Skeletal muscle satellite cell (primary cell): Measurements from ENCODE around the gene PROK2.

Source experiments
- H3K27me3 ChIP-seq: 2 replicates; pipeline ENCODE4 v1.7.0; 2013; ENCODE audit warnings: low read length; ENCODE audit not compliant: control insufficient read depth, insufficient read depth
- H3K36me3 ChIP-seq: 2 replicates; pipeline ENCODE4 v1.7.0; 2013; ENCODE audit warnings: mild to moderate bottlenecking, control low read depth, low read length; ENCODE audit not compliant: insufficient read depth
- H3K4me1 ChIP-seq: 2 replicates; pipeline ENCODE4 v1.7.0; 2013; ENCODE audit warnings: low read length; ENCODE audit not compliant: control insufficient read depth, insufficient read depth
- H3K4me2 ChIP-seq: 2 replicates; pipeline ENCODE4 v1.7.0; 2013; ENCODE audit warnings: mild to moderate bottlenecking, low read length
- H3K4me3 ChIP-seq: 2 replicates; pipeline ENCODE4 v1.7.0; 2013; ENCODE audit warnings: low read length
- H3K9ac ChIP-seq: 2 replicates; pipeline ENCODE4 v1.7.0; 2013; ENCODE audit warnings: mild to moderate bottlenecking, low read depth, low read length, moderate library complexity
- H3K9me3 ChIP-seq: replicated peaks from 2 replicates; pipeline ENCODE4 v1.7.0; 2013; ENCODE audit warnings: mild to moderate bottlenecking, control low read depth, low read length

The PROK2 gene

DNA sequence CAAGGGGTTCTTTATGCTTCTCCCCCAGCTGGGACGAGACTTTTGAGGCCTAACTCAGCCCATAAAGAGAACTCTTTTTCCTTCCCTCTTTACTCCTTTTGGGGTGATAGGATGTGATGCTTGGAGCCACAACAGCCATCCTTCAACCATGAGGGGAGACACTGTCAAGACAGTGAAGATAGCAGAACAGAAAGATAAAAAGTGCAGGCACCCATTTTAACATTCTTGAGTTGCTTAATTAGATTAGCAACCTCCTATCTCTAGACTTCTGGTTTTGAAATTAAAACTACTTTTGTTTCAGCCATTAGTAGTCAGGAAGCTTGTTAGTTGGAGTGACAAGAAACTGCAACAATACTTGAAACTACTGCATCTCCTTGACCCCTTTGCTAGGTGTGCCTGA, 24.8 kb downstream of the PROK2 start:
- Histone ChIP-seq H3K9me3 (no peaks in the 10 kb centered on the region), H3K27me3 (peaks cover 70% of the 10 kb centered on the region), H3K9ac (no peak overlapping the region), H3K4me2 (no peak overlapping the region), H3K4me3 (no peak overlapping the region), H3K36me3 (no peaks in the 10 kb centered on the region), H3K4me1 (no peaks in the 10 kb centered on the region)

DNA sequence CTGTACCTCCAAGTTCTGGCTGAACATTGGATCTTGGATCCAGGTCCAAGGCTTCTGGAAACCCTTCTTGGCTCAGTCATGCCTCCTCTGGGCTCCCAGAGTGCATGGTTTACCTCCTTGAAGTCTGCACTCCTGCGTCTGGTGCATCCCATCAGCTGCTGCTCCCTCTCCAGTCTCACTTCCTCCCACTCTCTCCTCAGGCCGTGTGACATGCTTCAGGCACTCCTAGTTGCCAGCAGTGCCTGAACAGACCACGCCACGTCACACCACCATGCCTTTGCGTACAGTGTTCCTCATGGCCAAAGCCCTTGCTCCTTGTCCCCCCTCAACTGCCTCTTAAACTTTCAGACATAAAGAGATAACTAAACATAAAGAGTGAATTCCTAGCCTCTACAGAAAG, 25.5 kb downstream of the PROK2 start:
- no peaks in the 10 kb centered on the region for H3K9me3 ChIP-seq
- no peak overlapping the region for H3K9ac ChIP-seq
- peaks cover 78% of the 10 kb centered on the region for H3K27me3 ChIP-seq
- no peak overlapping the region for H3K4me2 ChIP-seq
- no peaks in the 10 kb centered on the region for H3K4me1 ChIP-seq
- H3K36me3 ChIP-seq, result no peaks in the 10 kb centered on the region
- no peak overlapping the region for H3K4me3 ChIP-seq

- Histone ChIP-seq H3K36me3 (no peaks in the 10 kb centered on the region), H3K27me3 (peaks cover 82% of the 10 kb centered on the region), H3K9me3 (no peaks in the 10 kb centered on the region), H3K9ac (no peak overlapping the region), H3K4me2 (no peak overlapping the region), H3K4me3 (no peak overlapping the region), H3K4me1 (no peaks in the 10 kb centered on the region)
These were observed 26.9 kb downstream of the PROK2 start for GRCh38 chr3:71758091-71758490.

GRCh38 chr3:71754610-71755253, 30.2 kb downstream of the PROK2 start:
- H3K4me1 ChIP-seq, result no peaks in the 10 kb centered on the region
- peak overlapping the region; percentile 83 for H3K4me2 ChIP-seq
- H3K9me3 ChIP-seq, result no peaks in the 10 kb centered on the region
- H3K9ac ChIP-seq, result no peak overlapping the region
- no peak overlapping the region for H3K4me3 ChIP-seq
- peaks cover 83% of the 10 kb centered on the region for H3K27me3 ChIP-seq
- no peaks in the 10 kb centered on the region for H3K36me3 ChIP-seq

- H3K36me3 ChIP-seq, result no peaks in the 10 kb centered on the region
- H3K9ac ChIP-seq, result no peak within 1 kb of the TSS
These were observed 31.0 kb downstream of the PROK2 start, which contains the start of gene GPR27 for GRCh38 chr3:71753701-71754609. Gene GPR27, plus strand, starts transcription at chr3:71753855. Its CDS starts 195 bp downstream, at chr3:71754050.

GRCh38 chr3:71752831-71753700, 31.9 kb downstream of the PROK2 start:
- H3K36me3 ChIP-seq, result no peaks in the 10 kb centered on the region
- H3K4me2 ChIP-seq, result peak overlapping the region; percentile 83
- H3K4me3 ChIP-seq, result no peak overlapping the region
- no peak overlapping the region for H3K9ac ChIP-seq
- no peaks in the 10 kb centered on the region for H3K4me1 ChIP-seq
- H3K27me3 ChIP-seq, result peaks cover 75% of the 10 kb centered on the region
- no peaks in the 10 kb centered on the region for H3K9me3 ChIP-seq

More at GRCh38 chr3:71753701-71754609, 31.0 kb downstream of the PROK2 start, which contains the start of gene GPR27:
- Histone ChIP-seq H3K4me1 (no peaks in the 10 kb centered on the region), H3K4me3 (peak within 1 kb of the TSS; percentile 66), H3K9me3 (no peaks in the 10 kb centered on the region), H3K27me3 (peaks cover 76% of the 10 kb centered on the region), H3K4me2 (peak within 1 kb of the TSS; percentile 83)

- Histone ChIP-seq H3K27me3 (peaks cover 62% of the 10 kb centered on the region), H3K36me3 (no peaks in the 10 kb centered on the region), H3K9me3 (no peaks in the 10 kb centered on the region), H3K4me3 (no peak overlapping the region), H3K4me1 (no peaks in the 10 kb centered on the region), H3K9ac (no peak overlapping the region), H3K4me2 (no peak overlapping the region)
These were observed 33.3 kb downstream of the PROK2 start for GRCh38 chr3:71751602-71752001.

- Histone ChIP-seq H3K36me3 (no peaks in the 10 kb centered on the region), H3K4me3 (no peak overlapping the region), H3K4me2 (no peak overlapping the region), H3K9me3 (peaks cover 17% of the 10 kb centered on the region), H3K27me3 (peaks cover 9% of the 10 kb centered on the region), H3K4me1 (no peaks in the 10 kb centered on the region), H3K9ac (no peak overlapping the region)
These were observed 40.2 kb downstream of the PROK2 start for GRCh38 chr3:71744738-71745137.

DNA sequence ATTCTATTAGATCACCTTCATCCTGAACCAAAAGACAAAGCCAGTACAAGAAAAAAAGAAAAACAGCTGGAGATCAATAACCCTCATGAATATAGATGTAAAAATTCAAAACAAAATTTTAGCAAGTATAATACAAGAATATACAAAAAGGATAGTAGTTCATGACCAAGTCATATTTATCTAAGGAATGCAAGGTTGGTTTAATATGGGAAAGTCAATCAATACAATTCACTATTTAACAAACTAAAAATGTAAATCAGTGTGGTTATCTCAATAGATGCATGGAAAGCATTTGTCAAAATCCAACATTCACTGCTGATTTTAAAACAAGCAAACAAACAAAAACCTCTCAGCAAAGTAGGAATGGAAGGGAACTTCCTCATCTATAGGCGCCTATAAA, 42.3 kb downstream of the PROK2 start:
- Histone ChIP-seq H3K4me2 (no peak overlapping the region), H3K9ac (no peak overlapping the region), H3K4me1 (no peaks in the 10 kb centered on the region), H3K27me3 (peaks cover 14% of the 10 kb centered on the region), H3K4me3 (no peak overlapping the region), H3K36me3 (no peaks in the 10 kb centered on the region), H3K9me3 (peaks cover 17% of the 10 kb centered on the region)

DNA sequence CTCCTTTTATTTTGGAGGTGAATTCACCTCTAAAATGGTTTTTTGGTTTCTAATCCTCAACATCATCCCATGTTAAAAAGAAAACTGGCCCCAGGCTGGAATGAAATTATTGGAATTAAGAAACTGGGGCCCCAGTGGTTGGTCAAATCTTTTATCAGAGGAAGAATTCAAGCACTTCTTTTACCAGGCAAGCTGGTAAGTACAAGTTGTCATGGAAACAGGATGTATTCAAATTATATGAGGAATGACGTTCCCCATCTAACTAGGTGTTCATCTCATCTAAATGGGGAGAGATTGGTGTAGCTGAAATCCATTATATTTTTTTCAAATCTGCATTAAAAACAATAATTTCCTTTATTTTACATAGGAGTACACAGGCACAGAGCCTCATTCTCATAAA, 50.1 kb downstream of the PROK2 start:
- no peaks in the 10 kb centered on the region for H3K9me3 ChIP-seq
- H3K4me1 ChIP-seq, result no peaks in the 10 kb centered on the region
- no peak overlapping the region for H3K9ac ChIP-seq
- H3K4me2 ChIP-seq, result no peak overlapping the region
- no peaks in the 10 kb centered on the region for H3K36me3 ChIP-seq
- H3K4me3 ChIP-seq, result no peak overlapping the region
- peaks cover 54% of the 10 kb centered on the region for H3K27me3 ChIP-seq

DNA sequence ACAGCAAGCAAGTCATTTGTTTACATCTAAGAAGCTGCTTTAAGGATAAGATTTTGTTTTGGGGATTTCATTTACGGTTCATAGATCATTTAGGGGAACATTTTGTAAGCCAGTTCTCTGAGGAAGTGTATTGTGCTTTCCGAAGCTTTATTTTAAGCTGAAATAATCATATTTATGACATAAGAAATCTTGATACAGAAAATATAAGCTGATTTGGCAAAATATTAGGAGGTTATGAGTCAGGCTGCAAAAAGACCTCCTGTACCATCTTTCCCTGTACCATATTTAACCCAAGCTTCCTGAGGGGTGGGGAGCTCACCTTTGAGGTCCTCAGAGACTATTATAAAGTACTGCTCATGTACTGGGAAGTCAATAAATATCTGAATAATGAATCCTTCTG, 51.6 kb downstream of the PROK2 start:
- H3K4me1 ChIP-seq, result no peaks in the 10 kb centered on the region
- H3K9me3 ChIP-seq, result no peaks in the 10 kb centered on the region
- H3K9ac ChIP-seq, result no peak overlapping the region
- no peak overlapping the region for H3K4me2 ChIP-seq
- H3K27me3 ChIP-seq, result peaks cover 55% of the 10 kb centered on the region
- no peak overlapping the region for H3K4me3 ChIP-seq
- H3K36me3 ChIP-seq, result no peaks in the 10 kb centered on the region
